Measurements from ENCODE around the gene TECTA.

TECTA gene

GRCh38 chr11:121132211-121132976 is 31.4 kb downstream of the TECTA start:
- DNase-seq (ENCODE audit: low read depth in 1 of 2, low spot score in 1 of 2), result no peak
- H3K4me3 ChIP-seq (replicated peaks; ENCODE audit: insufficient read depth, low read length), result no peak overlapping the region
- H3K27ac ChIP-seq (replicated peaks), result no peak overlapping the region
- H3K27me3 ChIP-seq (ENCODE audit: insufficient read depth, poor library complexity, severe bottlenecking), result no peaks in the 10 kb centered on the region
- no peak for TF ChIP-seq REST (IDR thresholded peaks at IDR 0.05; ENCODE audit: insufficient replicate concordance, low read depth)
- no peak for TF ChIP-seq SPI1 (IDR thresholded peaks at IDR 0.05; ENCODE audit: borderline replicate concordance, low read depth)
- TF ChIP-seq POLR2AphosphoS5 (IDR thresholded peaks at IDR 0.05; ENCODE audit: low read depth), result no peak
- TF ChIP-seq GABPA (IDR thresholded peaks at IDR 0.05; ENCODE audit: low read depth), result no peak
- TF ChIP-seq, protein P1, sequence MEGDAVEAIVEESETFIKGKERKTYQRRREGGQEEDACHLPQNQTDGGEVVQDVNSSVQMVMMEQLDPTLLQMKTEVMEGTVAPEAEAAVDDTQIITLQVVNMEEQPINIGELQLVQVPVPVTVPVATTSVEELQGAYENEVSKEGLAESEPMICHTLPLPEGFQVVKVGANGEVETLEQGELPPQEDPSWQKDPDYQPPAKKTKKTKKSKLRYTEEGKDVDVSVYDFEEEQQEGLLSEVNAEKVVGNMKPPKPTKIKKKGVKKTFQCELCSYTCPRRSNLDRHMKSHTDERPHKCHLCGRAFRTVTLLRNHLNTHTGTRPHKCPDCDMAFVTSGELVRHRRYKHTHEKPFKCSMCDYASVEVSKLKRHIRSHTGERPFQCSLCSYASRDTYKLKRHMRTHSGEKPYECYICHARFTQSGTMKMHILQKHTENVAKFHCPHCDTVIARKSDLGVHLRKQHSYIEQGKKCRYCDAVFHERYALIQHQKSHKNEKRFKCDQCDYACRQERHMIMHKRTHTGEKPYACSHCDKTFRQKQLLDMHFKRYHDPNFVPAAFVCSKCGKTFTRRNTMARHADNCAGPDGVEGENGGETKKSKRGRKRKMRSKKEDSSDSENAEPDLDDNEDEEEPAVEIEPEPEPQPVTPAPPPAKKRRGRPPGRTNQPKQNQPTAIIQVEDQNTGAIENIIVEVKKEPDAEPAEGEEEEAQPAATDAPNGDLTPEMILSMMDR (IDR thresholded peaks at IDR 0.05; ENCODE audit: insufficient read depth, low read length), result no peak

DNA sequence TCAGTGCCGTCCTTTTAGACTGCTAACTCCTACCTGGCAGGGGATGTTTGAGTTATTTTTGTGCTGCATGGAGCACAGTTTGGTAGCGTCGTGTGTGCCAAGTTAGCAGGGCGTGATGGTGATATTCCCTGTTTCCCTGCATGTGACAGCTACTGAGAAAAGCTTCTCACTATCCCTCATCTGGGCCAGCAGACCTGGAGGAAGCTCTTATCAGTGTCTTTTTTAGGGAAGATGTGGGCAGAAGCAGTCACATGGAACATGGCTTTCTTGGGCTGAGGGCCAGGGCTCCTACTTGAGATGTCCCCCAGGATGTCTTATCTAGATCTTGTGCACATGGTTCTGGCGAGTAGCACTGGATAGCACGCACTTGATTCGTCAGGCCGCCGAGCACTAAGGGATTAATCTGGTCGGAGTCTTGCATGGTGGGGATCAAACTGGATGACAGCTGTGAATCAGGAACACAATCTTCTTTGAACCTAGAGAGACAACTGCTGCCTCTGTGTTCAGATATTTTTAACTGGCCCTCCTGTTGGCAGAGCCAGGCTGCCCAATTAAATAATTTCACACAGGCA is 33.8 kb downstream of the TECTA start:
- TF ChIP-seq, protein P1 (IDR thresholded peaks at IDR 0.05; ENCODE audit: insufficient read depth, low read length), result no peak
- TF ChIP-seq POLR2AphosphoS5 (IDR thresholded peaks at IDR 0.05; ENCODE audit: low read depth) (no peak), SPI1 (IDR thresholded peaks at IDR 0.05; ENCODE audit: borderline replicate concordance, low read depth) (no peak), GABPA (IDR thresholded peaks at IDR 0.05; ENCODE audit: low read depth) (no peak), REST (IDR thresholded peaks at IDR 0.05; ENCODE audit: insufficient replicate concordance, low read depth) (no peak)
- peaks cover under 1% of the 10 kb centered on the region for H3K27me3 ChIP-seq (ENCODE audit: insufficient read depth, poor library complexity, severe bottlenecking)
- no peak for DNase-seq (ENCODE audit: low read depth in 1 of 2, low spot score in 1 of 2)

GRCh38 chr11:121137005-121137404 is 36.0 kb downstream of the TECTA start:
- no peak for DNase-seq (ENCODE audit: low read depth in 1 of 2, low spot score in 1 of 2)
- Histone ChIP-seq H3K27me3 (ENCODE audit: insufficient read depth, poor library complexity, severe bottlenecking) (peaks cover 5% of the 10 kb centered on the region), H3K27ac (replicated peaks) (no peak overlapping the region), H3K4me3 (replicated peaks; ENCODE audit: insufficient read depth, low read length) (no peak overlapping the region)
- TF ChIP-seq GABPA (IDR thresholded peaks at IDR 0.05; ENCODE audit: low read depth) (no peak), REST (IDR thresholded peaks at IDR 0.05; ENCODE audit: insufficient replicate concordance, low read depth) (no peak), POLR2AphosphoS5 (IDR thresholded peaks at IDR 0.05; ENCODE audit: low read depth) (no peak), SPI1 (IDR thresholded peaks at IDR 0.05; ENCODE audit: borderline replicate concordance, low read depth) (no peak)
- TF ChIP-seq, protein P1 (IDR thresholded peaks at IDR 0.05; ENCODE audit: insufficient read depth, low read length), result no peak

More for the DNA sequence above, 33.8 kb downstream of the TECTA start:
- H3K4me3 ChIP-seq (replicated peaks; ENCODE audit: insufficient read depth, low read length), result no peak overlapping the region
- no peak overlapping the region for H3K27ac ChIP-seq (replicated peaks)

Measured in HL-60 (cell line).